HG02798 (cell line): ENCODE data around the gene GJB3.
"Not testable (repeated sequence)": the region's sequence is repeated elsewhere in the genome, so short reads cannot be mapped to it uniquely, and the experiment has no call there.

Experiments
- ATAC-seq: cut with Tn5 transposase; IDR thresholded peaks from one replicate; pipeline ENCODE4 v1.9.1; 2021; ENCODE audit warnings: mild to moderate bottlenecking; ENCODE audit not compliant: unreplicated experiment, poor library complexity

The GJB3 gene

DNA sequence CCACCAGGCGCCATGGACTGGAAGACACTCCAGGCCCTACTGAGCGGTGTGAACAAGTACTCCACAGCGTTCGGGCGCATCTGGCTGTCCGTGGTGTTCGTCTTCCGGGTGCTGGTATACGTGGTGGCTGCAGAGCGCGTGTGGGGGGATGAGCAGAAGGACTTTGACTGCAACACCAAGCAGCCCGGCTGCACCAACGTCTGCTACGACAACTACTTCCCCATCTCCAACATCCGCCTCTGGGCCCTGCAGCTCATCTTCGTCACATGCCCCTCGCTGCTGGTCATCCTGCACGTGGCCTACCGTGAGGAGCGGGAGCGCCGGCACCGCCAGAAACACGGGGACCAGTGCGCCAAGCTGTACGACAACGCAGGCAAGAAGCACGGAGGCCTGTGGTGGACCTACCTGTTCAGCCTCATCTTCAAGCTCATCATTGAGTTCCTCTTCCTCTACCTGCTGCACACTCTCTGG is 3.8 kb downstream of the GJB3 start:
- ATAC-seq: no peak

DNA sequence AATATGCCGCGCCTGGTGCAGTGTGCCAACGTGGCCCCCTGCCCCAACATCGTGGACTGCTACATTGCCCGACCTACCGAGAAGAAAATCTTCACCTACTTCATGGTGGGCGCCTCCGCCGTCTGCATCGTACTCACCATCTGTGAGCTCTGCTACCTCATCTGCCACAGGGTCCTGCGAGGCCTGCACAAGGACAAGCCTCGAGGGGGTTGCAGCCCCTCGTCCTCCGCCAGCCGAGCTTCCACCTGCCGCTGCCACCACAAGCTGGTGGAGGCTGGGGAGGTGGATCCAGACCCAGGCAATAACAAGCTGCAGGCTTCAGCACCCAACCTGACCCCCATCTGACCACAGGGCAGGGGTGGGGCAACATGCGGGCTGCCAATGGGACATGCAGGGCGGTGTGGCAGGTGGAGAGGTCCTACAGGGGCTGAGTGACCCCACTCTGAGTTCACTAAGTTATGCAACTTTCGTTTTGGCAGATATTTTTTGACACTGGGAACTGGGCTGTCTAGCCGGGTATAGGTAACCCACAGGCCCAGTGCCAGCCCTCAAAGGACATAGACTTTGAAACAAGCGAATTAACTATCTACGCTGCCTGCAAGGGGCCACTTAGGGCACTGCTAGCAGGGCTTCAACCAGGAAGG is 4.3 kb downstream of the GJB3 start:
- ATAC-seq: no peak

DNA sequence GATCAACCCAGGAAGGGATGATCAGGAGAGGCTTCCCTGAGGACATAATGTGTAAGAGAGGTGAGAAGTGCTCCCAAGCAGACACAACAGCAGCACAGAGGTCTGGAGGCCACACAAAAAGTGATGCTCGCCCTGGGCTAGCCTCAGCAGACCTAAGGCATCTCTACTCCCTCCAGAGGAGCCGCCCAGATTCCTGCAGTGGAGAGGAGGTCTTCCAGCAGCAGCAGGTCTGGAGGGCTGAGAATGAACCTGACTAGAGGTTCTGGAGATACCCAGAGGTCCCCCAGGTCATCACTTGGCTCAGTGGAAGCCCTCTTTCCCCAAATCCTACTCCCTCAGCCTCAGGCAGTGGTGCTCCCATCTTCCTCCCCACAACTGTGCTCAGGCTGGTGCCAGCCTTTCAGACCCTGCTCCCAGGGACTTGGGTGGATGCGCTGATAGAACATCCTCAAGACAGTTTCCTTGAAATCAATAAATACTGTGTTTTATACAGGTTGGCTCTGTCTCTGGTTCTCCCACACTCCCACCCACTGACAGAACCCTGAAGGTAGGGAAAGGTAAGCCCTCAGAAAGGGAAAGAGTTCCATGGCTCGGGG is 5.0 kb downstream of the GJB3 start:
- ATAC-seq: no peak

DNA sequence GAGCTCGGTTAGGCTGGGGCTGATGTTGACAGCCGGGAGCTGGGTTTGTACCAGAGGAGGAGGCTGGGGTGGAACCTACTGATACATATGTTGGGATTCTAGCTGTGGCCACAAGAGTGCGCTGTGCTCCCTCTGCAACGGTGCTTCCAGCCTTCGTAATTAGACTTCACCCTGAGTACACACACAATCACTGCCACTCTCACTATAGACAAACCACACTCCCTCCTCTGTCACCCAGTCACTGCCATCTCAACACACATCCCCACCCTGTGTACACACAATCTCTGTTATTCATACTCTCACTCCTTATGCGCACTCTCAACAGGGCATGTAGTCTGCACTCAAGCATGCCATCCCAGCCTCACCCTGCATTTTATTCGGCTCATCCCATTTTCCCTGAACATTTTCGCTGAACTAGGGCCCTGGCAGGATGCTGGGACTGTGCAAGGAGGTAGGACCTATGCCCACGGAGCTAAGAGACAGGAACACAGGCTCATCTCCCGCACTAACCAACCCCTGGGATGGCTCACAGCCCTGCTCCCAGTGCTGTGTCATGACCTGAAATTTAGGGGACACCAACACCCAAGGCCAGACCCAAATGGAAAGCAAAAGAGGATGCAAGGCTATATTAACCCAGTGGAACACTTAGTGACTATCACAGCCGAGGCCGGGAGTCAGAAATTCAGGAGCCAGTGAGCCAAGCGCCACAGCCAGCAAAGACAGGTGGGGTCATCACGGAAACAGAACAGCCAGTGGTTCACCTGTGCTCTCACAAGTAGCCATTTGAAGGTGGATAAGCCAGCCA is 5.7 kb downstream of the GJB3 start:
- ATAC-seq: peak; percentile 46

DNA sequence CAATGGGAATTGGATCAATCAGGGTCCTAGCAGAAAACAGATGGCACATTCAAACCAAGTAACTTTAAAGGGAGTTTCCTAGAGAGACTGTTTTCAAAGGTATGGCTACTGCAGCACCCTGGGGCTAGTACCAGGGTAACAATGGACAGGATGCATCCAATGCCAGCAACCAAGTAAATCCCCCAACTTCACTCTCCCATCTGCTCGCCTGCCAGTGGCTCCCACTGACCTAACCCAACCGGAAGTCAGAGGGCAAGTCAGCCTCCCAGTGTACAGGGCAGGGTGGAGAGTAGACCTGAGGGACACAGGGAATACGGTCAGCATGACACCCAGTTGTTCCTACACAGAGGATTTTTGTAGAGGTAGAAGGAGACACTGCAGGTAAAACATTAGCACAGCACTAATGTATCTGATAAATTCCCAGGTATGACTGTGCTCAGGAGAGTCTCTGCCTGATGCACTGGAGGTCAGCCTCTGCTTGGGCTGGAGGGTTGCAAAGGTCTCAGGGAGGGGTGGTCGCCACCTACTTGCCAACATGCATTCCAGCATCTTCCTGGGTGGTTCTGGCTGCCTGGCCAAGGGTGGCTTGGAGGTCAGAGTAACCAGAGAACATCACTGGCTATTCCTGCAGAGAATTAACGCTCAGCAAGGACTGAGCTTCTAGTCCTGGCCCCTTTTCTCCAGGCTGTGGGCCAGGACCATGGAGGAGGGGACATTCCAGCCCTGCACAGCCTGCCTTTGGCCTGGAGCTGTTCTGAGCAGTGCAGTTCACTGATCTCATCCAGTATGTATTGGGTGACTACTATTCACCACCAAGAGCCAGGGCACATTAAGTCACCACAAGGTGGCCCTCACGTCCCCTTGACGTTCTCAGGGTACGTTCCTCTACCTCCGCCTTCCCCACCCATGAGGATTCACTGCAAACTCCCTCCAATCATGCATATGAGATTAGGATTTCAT is 6.7 kb downstream of the GJB3 start:
- ATAC-seq: no peak

DNA sequence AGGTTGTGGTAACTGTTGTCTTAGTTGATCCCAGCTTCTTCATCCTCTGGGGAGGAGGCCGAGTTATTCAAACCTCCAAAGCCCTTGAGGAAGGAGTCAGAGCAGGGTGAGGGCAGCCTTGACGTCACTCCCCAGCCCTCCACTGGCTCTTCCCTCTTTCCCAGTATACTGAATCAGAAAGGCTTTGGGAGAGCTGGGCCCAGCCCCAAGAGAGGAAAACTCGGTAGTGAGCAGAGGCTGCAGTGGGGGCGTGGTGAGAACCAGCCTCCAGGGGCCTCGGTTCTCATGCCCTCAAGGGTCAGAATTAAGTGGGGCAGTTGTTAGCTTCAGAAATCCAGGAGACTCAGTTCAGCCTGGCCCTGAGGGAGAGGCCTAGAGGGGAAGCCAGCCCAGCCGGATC is 10.0 kb downstream of the GJB3 start:
- no peak for ATAC-seq

DNA sequence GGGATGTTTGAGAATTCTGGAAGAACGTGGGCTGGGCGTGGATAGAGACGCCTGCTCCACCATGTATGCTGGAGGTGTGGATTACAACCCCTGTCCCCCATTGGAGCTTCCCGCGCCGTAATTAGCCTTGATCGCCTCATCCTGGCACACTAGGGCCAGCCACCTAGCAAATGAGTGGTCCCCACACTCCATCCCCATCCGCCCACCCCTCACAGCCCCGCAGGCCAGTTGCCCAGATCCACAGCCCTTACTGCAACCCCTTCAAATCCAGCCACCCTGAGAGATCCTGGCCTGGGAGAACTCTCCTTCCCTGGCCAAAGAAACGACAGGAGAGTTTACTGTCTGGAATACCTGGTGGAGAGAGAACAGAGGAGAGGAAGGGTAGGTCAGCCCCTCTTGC is 11.4 kb downstream of the GJB3 start:
- ATAC-seq: no peak

DNA sequence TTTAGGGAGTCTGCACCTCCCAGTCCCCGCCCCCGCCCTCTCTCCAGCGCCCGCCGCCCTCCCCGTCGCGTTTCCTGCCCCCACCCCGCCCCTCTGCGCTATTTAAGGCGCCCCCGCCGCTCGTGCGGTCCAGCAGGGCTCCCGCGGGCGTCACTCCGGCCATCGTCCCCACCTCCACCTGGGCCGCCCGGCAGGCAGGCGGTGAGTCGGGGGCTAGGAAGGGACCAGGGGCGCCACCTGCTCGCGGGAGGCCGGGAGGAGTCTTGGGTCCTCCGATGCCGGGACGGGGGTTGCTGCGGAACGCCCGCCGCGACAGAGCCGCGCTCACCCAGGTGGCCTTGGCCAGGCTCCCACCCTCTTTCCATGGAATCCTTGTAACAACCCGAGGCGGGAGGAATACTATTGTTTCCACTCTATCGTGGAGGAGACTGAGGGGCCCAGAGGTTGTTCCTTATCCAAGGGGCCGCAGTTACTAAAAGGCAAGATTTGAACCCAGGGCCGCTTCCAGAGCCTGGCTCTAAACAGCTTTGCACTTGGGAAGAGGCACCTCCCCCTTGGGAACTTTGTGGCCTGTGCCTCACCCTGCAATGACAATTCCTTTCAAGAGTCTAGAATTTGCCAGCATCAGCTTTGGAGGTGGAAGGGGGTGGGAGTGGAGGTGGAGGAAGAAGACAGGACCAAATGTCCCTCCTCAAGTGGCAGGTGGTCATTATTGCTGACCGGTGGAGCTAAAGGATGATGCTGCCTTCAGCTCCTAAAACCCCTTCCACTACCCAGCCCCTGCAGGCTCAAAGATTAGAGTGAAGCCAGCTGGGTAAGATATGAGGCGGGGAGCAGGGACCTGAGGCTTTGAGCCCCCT is 12.1 kb downstream of the GJB3 start, which contains the start of gene GJA4:
Gene GJA4, plus strand, starts transcription at position 132 of the 860 bp plus-strand sequence. CDS start 1,215 bp downstream, outside the sequence.
- no peak for ATAC-seq

DNA sequence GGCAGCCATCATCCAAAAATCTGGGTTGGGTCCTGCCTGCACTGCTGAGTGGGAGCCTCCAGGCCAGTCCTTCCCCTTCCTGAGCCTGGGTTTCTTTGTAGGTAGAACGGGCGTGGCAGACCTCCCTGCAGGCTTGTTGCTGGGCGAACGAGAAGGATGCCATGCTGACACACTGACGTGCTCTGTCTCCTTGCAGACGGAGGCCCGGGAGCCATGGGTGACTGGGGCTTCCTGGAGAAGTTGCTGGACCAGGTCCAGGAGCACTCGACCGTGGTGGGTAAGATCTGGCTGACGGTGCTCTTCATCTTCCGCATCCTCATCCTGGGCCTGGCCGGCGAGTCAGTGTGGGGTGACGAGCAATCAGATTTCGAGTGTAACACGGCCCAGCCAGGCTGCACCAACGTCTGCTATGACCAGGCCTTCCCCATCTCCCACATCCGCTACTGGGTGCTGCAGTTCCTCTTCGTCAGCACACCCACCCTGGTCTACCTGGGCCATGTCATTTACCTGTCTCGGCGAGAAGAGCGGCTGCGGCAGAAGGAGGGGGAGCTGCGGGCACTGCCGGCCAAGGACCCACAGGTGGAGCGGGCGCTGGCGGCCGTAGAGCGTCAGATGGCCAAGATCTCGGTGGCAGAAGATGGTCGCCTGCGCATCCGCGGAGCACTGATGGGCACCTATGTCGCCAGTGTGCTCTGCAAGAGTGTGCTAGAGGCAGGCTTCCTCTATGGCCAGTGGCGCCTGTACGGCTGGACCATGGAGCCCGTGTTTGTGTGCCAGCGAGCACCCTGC is 13.2 kb downstream of the GJB3 start:
- no peak for ATAC-seq

DNA sequence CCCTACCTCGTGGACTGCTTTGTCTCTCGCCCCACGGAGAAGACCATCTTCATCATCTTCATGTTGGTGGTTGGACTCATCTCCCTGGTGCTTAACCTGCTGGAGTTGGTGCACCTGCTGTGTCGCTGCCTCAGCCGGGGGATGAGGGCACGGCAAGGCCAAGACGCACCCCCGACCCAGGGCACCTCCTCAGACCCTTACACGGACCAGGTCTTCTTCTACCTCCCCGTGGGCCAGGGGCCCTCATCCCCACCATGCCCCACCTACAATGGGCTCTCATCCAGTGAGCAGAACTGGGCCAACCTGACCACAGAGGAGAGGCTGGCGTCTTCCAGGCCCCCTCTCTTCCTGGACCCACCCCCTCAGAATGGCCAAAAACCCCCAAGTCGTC is 13.8 kb downstream of the GJB3 start:
- ATAC-seq: no peak

DNA sequence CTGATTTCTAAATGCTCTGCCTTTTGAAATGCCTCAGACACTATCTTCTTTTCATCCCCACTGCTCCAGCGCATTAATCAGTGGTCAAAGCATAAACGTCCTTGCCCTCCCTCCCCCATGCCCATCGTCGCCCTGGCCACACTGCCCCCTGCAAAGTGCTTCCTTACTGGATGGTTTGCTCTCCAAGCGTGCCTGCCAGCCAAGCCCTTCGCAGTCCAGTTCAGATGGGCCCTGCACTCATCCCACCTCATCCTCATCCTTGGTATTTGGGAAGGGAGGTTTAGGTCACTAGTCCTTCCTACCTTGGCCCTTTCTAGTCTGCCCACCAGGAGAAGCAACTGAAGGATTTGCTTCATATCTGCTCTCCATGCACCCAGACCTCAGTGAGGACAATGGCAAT is 14.9 kb downstream of the GJB3 start:
- ATAC-seq: no peak

DNA sequence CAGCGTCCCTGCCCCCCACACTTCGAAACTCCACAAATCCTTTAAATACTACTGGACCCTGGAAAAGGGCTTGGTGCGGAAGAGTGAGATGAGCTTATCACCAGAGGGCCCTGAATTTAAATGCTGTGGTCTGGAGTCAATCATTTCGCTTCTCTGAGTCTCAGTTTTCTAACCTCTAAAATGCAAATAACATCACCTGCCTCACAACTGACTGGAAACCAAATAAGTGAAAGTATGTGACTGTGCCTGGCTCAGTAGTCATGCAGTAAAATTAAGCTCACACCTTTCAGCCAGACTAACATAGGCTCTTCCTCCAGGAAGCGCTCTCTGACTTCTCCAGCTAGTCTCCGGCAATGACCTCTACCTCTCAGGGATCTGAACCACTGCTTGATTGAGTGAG is 16.0 kb downstream of the GJB3 start:
- peak; percentile 53 for ATAC-seq

DNA sequence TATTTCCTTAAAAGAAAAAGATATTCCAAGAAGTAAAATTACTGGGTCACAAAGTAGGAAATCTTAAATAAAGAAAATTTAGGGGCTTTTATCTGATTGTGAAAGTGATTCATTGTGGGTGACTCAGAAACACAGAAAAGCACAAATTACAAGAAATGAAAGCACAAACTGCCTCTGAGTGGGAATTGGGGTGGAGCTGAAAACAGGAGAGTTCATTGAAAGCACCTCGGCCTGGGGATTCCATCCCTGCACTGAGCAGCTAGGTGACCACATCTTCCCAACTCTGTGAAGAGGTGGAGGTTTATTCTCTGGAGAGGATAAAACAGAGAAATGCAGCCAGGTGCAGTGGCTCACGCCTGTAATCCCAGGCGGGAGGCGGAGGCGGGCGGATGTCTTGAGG is 19.2 kb downstream of the GJB3 start:
- ATAC-seq: no peak

DNA sequence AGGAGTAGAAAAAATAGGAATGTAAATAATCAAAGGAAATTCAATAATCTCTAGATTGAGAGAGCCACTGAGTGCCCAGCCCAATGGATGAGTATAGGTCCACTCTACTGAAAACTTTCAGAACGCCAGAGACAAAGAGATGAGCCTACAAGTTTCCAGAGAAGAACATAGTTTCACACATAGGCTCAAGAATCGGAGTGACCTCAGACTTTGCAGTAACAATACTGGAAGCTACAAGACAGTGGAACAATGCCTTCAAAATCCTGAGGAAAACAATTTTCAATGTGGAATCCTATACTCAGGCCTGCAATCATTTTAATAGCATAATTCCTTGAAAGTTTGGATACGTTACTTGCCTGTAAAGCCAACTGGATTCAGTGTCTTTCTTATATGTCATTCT is 22.8 kb downstream of the GJB3 start:
- no peak for ATAC-seq

DNA sequence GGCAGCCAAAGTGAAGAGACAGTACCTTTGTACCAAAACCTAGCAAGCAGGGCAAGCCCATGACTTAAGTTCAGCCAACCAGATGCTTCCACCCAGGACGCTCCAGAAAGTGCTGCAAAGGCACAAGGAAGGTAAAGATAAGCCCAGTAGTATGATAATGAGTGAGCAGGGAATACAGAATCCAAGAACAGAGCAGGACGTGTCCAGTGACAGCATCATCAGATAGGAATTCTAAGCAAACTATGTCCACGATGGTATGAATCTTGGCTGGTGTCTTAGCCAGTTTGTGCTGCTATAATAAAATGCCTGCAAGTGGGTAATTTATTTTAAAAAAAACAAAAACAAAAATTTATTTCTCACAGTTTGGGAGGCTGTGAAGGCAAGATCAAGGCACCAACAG is 25.4 kb downstream of the GJB3 start:
- ATAC-seq: no peak

DNA sequence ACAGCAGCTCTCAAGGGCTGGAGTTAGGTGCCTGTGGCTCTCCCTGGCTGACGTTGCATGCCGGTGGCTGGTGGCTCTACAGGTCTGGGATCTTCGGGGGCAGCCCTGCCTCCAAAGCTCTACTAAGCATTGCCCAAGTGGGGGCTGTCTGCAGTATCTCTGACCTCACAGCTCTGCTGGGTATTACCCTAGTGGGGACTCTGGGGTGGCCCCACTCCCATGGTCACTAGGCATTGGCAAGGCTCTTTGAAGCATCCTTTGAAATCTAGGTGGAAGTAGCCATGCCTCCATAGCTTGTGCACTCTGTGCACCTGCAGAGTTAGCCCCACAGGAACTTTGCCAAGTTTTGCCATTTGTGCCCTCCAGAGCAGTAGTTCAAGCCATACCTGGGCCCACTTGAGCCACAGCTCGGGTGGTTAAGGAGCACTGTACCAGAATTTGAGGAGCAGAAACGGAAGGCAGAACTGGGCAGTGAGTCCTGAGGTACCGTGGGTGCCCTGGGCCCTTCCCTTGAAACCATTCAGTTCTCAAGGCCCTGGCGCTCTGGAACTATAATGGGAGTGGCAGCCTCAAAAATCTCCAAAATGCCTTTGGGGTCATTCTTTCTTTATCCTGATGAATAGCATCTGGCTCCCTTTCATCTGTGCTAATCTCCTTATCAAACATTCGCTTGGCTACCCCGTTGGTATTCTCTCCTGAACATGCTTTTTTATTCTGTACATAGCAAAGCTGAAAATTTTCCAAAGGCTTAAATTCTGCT is 27.2 kb downstream of the GJB3 start:
- ATAC-seq: no peak

DNA sequence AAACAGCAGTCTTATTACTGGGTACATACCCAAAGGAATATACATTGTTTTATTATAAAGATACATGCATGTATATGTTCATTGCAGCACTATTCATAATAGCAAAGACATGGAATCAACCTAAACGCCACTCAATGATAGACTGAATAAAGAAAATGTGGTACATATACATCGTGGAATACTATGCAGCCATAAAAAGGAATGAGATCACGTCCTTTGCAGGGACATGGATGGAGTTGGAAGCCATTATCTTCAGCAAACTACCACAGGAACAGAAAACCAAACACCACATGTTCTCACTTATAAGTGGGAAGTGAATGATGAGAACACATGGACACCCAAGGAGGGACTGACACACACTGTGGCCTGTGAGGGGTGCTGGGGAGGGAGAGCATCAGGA is 29.8 kb downstream of the GJB3 start:
- ATAC-seq: not testable (repeated sequence)

DNA sequence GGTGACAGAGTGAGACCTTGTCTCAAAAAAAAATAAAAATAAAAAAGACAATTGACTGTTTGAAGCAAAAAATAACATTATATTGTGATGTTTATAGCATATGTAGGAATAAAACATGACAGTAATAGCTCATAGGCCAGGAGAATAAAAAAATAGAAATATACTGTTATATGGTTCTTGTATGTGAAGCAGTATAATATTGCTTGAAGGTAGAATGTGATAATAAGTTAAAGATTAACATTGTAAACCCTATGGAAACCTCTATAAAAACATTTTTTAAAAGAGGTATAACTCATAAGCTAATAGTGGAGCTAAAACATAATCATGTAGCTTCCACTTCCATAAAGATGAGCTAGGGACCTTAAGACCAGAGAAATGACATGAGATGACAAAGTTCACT is 35.3 kb downstream of the GJB3 start:
- no peak for ATAC-seq
